Subcutaneous adipose tissue (tissue), 4 donors: Measurements from ENCODE around the gene CCL26. TPM values are rescaled to one million over a fixed set of nuclear protein-coding genes. Genes with fewer than 3 reads are reported as not detected.

Experiments used
- CTCF ChIP-seq: fragments of 450-650 bp; IDR thresholded peaks from one replicate; pipeline ENCODE4 v1.5.1; 2016; ENCODE audit warnings: low read depth, mild to moderate bottlenecking, control low read depth, antibody characterized with exemption, moderate library complexity
- total RNA-seq, 4 donors: library from RNA; depleted of rRNA; stranded (reverse); fragments of >200 nt; gene quantifications; one replicate each; pipeline ENCODE4 v1.1.0, GENCODE V29; 2016

Gene CCL26
- total RNA-seq, 4 donors from 2014 or later = 1.5 TPM; not detected in 3

GRCh38 chr7:75804705-75805104, 32.7 kb upstream of the CCL26 start:
- no peak for TF ChIP-seq CTCF

GRCh38 chr7:75804004-75804403, 32.0 kb upstream of the CCL26 start:
- TF ChIP-seq CTCF = no peak

GRCh38 chr7:75802552-75802821, 30.5 kb upstream of the CCL26 start:
- TF ChIP-seq CTCF = no peak

- no peak for TF ChIP-seq CTCF
These were observed 26.8 kb upstream of the CCL26 start for GRCh38 chr7:75798770-75799169.

GRCh38 chr7:75796420-75796819, 24.4 kb upstream of the CCL26 start:
- TF ChIP-seq CTCF = no peak

- no peak for TF ChIP-seq CTCF
These were observed 23.8 kb upstream of the CCL26 start for GRCh38 chr7:75795831-75796285.

- TF ChIP-seq CTCF = no peak
These were observed 21.7 kb upstream of the CCL26 start for GRCh38 chr7:75793676-75794075.

GRCh38 chr7:75789361-75789924, 17.4 kb upstream of the CCL26 start:
- TF ChIP-seq CTCF = no peak
